HK-2 (cell line): Measurements from ENCODE around the gene CACNA2D4.
"Not testable (repeated sequence)": the region's sequence is repeated elsewhere in the genome, so short reads cannot be mapped to it uniquely, and the experiment has no call there.

ENCODE experiments used
- DNase-seq: peaks from one replicate; pipeline ENCODE4 v3.0.0-alpha.2; 2018; ENCODE audit not compliant: unreplicated experiment

CACNA2D4 gene

DNA sequence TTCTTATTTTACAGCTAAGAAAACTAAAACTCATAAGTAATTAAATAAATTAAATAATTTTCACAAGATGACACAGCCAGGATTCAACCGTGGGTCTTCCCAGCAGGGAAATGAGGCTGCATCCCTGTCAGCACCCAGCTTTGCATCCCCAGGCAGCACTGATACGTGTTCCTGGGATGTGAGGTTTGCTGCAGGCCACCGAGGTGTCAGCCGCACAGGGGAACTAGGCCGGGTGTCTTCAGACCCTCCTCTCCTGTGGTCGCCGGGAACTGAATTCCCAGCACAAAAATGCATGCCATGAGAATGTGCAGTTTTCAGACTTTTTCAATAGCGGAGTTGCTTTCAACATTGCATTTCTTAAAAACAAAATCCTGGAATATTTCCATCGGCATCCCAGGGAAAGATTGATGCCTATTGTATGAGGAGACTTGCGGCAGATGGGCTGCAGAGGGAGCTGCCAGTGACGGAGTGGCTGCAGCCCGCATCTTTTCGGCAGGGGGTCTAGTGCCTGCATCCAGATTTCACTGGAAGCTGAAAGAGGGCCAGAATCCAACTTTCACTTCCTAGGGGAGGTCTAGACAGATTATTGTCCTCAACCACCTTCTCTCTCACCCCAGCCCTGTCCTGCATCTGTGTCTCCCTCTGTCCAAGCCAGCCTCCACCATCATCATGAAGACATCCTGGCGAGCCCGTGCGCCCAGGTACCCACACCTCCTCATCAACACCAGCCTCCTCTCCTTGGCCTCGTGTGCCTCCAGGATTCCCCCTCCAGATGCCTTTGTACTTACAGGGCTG, 85.5 kb downstream of the CACNA2D4 start:
- DNase-seq, result no peak

DNA sequence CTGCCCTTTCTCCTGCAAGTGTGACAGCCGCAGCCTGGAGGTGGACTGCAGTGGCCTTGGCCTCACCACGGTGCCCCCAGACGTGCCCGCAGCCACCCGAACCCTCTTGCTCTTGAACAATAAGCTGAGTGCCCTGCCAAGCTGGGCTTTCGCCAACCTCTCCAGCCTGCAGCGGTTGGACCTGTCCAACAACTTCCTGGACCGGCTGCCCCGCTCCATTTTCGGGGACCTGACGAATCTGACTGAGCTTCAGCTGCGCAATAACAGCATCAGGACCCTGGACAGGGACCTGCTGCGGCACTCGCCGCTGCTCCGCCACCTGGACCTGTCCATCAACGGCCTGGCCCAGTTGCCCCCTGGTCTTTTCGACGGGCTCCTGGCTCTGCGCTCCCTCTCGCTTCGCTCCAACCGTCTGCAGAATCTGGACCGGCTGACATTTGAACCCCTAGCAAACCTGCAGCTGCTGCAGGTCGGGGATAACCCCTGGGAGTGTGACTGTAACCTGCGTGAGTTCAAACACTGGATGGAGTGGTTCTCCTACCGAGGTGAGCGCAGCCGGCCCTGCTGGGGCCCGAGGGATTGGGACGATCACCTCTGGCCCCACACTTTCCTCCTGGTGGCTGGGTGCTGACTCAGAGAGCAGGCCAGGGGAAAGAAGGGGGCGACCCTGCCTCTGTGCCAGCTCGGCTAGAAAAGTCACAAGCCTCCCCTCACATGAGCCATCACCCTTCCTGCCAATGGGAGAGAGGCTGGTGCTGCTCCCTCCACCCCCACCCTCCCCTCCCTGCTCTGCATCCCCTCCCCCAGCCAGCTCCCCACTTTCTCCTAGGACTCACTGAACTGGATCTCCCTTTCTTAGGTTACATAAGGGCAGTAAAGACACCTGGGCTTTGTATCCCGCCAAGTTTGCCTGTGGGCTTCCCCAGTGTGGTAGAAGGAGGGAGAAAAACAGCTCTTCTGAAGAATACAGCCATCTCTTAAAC, 87.2 kb downstream of the CACNA2D4 start:
- peak; percentile 42 for DNase-seq

GRCh38 chr12:1830401-1830845, 88.0 kb downstream of the CACNA2D4 start:
- no peak for DNase-seq

DNA sequence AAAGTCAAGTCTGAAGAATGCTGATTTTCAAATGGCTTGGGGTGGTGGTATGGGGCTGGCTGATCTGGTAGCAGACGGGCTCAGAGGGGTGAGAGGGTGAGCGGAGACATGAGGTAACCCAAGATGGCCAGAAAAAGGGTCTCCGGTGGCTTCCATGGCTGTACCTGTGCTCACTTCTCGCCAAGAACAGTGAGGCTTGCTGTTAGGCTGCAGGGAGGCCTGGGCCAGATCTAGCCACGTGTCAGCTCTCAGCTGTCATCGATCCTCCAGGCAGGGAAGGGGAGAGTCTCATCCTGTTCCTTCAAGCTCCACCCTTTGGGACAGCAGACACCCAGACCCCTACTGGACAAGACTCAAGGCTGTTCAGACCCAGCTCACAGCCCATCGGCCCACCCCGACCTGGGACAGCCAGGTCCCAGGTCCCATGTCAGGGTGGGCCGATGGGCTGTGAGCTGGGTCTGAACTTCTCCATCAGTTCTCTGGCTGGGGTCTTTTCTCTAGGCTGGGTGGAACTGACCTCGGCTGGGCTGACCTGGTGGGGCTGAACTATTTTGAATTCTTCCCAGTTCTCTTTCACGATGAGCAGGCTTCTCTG, 89.0 kb downstream of the CACNA2D4 start:
- DNase-seq, result no peak

DNA sequence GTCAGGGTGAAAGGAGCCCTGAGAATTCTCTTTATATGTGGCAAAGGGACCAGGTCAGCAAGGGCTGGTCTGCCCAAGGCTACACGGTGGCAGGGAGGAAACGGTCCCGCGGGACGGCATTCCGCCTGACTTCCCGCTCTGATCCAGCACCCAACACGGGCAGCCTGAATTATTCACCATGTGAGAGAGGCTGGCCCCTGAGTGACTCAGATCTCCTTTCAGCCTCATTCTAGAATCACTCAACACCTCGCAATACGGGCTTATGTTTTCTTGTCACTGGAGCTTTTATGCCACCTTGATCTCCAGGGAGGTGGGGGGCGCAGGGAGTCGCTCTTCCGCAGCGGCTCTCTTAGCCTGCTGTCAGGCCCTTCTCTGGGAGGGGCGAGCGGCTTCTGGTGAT, 89.6 kb downstream of the CACNA2D4 start:
- peak; percentile 74 for DNase-seq

DNA sequence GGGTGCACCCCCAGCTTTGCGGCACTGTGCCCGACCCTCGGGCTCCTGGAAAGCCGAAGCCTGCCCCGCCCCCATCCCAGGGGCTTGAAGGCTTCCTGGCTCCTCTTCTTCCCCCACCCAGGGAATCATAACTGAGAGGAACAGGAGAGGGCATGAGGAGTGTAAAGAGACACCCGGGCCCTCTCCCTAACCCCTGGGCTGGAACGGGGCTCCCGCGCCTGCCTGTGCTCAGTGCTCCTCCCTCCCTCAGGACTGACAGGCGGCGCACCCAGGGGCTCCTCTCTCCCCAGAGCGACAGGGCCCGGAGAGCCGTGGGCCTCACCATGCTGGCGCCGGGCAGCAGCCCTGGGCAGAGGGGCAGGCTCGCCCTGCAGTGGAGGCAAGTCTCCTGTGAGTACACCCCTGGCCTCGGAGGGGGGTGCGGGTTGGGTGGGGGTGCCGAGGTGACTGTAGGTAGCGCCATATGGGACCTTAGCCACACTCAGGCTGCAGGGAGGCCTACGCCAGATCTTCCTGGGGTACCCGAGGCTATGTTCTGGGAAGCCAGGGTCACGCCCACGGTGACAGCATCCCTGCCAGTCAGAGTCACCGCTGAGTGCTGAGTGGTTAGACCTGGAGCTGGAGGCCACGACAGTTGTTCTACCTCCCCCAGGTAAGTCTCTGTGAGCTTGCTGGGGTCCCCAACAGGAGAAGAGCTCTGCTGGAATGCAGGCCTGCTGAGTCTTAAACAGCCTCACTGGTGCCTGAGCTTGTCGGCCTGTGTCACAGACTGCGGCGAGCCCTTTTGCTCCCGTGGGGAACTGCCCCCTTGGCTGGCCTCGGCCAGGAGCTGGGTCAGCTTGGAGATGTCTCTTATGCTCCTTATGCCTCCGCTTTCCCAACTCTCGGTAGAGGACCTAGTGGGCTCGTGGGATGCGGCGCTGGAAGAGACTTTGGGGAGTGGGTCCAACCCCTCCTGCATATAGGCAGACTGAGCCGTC, 90.3 kb downstream of the CACNA2D4 start:
- no peak for DNase-seq

DNA sequence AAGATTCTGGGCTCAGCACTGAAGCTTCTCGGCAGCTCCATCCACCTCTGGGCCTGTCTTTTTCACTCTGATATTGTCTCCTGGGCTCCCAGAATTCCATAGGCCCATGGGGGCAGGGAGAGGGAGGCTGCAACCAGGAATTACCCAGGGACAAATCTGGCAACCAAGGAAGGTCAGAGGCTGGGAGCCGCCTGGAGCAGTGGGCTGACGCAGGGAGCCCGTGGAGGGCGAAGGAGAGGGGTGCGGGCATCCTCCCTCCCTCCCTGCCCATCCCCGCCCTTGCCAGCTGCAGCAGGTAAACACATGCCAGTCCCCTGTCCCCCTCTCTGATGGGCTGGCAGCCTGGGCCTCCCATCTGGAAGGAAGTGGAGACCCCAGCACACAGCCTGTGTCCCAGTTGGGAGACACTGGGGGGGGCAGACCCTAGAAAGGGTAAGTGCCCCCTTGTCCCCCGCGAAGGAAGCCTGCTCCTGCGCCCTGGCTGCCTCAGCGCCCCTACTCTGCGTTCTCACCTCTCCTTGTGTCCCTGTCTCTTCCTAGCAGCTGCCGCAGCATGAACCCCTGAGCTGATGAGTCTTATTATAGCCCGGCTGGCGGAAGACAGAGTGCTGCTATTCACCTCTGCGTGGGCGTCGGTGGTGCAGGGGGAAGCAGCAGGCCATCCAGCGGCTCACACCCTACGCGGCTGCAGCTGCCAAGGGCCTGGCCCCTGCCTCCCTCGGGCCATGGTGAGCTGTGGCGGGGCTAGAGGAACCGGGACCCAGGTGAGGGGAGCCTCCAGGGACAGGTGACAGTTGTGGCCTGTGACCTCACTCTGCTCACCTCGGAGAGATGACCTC, 91.4 kb downstream of the CACNA2D4 start:
- DNase-seq, result no peak

- DNase-seq, result no peak
Measured at GRCh38 chr12:1826401-1826800, 92.1 kb downstream of the CACNA2D4 start.

- DNase-seq, result no peak
Measured at GRCh38 chr12:1825382-1826102, 92.9 kb downstream of the CACNA2D4 start.

DNA sequence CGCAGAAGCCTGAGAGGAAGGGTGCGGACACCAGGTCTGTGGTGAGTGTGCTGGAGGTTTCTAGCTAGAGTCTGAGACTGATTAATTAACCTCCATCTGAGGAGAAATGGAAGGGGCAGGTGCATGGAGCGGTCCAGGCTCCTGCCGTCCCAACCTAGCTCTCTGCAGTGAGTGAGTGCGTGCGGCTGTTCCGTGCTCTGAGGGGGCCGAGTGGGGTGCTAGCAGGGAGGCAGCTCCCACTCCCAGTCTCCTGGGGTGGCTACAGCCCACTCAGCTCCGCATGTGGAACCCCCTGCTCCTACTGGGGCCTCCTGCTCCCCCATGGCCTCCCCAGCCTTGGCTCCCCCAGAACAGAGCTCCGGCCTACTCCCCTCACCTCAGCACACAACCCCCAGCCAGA, 95.2 kb downstream of the CACNA2D4 start:
- no peak for DNase-seq

- DNase-seq, result no peak
Measured at GRCh38 chr12:1822699-1823098, 95.8 kb downstream of the CACNA2D4 start.

- DNase-seq, result peak; percentile 25
Measured at GRCh38 chr12:1821805-1822204, 96.6 kb downstream of the CACNA2D4 start.

DNA sequence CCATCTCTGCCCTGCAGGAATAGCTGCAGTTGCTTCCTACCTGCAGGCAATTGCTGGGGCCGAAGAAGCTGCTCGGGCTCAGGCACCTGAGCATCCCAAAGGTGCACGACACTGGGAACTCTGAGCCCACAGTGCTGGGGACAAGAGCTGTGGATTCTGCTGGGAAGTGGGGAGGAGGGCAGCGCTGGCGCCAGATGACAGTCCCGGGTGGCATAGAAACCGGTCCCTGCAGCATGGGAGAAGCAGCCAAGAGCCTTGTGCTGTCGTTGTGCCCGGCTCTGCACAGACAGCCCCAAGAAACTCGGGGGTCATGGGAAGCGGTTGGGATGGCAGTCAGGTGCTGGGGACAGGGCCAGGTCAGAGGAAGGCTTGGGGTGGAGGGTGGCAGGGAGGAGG, 97.6 kb downstream of the CACNA2D4 start:
- no peak for DNase-seq

- no peak for DNase-seq
Measured at GRCh38 chr12:1820191-1820895, 98.1 kb downstream of the CACNA2D4 start, which contains the start of gene LRTM2. Gene LRTM2, plus strand, starts transcription at chr12:1820565. Its CDS starts 7,584 bp downstream, at chr12:1828149.

- DNase-seq, result no peak
Measured at GRCh38 chr12:1819571-1819970, 98.9 kb downstream of the CACNA2D4 start.

- DNase-seq, result no peak
Measured at GRCh38 chr12:1819050-1819449, 99.4 kb downstream of the CACNA2D4 start.

DNA sequence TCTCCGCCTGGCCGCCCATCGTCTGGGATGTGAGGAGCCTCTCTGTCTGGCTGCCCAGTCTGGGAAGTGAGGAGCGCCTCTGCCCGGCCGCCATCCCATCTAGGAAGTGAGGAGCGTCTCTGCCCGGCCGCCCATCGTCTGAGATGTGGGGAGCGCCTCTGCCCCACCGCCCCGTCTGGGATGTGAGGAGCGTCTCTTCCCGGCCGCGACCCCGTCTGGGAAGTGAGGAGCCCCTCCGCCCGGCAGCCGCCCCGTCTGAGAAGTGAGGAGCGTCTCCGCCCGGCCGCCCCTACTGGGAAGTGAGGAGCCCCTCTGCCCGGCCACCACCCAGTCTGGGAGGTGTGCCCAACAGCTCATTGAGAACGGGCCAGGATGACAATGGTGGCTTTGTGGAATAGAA, 100.5 kb downstream of the CACNA2D4 start:
- DNase-seq, result not testable (repeated sequence)

- no peak for DNase-seq
Measured at GRCh38 chr12:1816730-1817348, 101.6 kb downstream of the CACNA2D4 start.
